HG03378 (cell line): ENCODE measurements around the gene REG4.

ENCODE experiments used
- ATAC-seq: cut with Tn5 transposase; IDR thresholded peaks from one replicate; pipeline ENCODE4 v1.9.1; 2021; ENCODE audit warnings: mild to moderate bottlenecking, moderate library complexity; ENCODE audit not compliant: unreplicated experiment

REG4 gene

DNA sequence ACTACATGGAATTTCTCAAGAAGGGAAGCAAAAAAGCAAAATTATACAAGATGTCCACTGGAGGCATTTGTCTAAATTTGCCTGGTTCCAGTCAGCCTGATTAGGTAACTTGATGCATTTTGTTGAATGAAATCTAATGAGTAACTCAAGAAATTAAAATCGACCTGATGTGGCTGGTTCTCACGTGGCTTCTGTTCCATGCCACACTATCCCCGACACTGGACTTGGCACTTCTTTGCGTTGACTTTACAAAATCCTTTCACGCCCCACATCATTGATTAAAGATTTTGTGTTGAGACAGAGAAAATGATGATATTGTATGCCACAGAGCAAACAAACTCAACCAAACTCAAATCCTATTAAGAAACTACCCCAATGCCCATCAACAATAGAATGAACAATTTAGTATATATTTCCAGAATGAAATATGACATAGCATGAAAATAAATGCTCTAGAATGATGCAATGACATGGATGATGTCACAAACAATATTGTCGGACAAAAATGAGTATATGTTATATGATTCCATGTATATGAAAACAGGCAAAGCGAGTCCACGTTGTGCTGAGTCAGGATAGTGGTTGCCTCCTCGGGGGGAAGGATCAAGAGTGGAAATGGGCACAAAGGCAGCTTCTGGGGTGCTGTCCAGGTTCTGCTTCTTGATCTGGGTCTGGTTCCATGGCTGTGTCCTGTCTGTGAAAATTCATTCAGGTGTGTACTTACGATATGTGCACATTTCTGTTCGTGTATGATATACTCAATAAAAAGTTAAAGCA lies 29.6 kb downstream of the REG4 start:
- ATAC-seq: no peak

GRCh38 chr1:119779869-119780356 lies 31.3 kb downstream of the REG4 start:
- no peak for ATAC-seq

GRCh38 chr1:119778886-119779560 lies 32.2 kb downstream of the REG4 start:
- ATAC-seq: no peak

DNA sequence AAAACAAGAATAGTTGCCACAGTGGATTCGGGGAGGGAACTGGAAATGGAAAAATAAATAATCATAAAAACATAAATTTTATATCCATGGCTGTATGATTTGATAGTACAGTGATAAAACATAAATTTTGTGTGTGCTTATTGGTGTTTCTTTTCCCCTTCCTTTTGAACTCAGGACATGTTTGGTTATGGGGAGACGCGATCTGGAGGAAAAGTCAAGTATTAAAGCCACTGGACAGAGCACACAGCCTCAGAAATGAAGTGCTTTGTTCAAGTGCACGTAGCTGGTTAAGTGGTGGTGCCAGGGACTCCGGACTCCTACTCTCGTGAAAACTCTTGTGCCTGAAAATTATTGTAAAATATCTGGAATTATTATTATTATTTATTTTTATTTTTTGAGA lies 32.9 kb downstream of the REG4 start:
- ATAC-seq: no peak

DNA sequence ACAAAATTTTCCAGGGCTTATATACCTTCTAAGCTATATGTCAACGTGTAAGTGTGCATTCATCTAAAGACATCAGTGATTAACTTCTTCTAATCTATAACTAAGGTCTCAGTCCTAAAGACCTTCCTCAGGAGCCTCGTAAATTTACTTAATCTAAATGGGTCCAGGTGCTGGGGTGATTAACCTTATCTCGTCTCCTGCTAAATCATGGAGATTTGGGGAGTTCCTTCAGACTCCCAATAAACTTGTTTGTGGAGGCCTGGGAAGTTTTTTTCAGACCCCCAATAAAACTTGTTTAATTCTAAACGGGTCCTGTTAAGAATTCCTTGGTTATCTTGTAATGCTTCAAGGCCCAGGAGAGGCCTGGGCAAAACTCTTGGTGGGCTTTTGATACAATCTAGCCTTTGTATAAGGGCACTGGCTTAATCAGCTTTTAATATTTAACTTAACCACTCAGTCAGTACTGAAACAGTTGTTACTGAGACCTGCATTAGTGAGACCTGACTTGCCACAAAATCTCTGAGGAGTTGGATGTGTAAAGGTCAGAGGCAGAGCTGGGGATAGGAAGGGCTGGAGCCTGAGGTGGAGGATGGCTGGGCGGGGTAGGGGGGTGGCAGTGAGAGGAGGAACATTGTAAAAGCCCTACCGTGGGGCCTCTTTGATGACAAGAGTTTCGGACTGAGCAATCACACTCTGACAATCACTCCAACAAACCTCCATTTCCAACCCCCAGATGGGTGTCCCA lies 36.3 kb downstream of the REG4 start:
- no peak for ATAC-seq

- ATAC-seq: no peak
These were observed 37.5 kb downstream of the REG4 start for GRCh38 chr1:119773711-119774241.

- ATAC-seq: no peak
These were observed 39.0 kb downstream of the REG4 start for GRCh38 chr1:119772298-119772697.

GRCh38 chr1:119771770-119772169 lies 39.5 kb downstream of the REG4 start:
- ATAC-seq: no peak

- ATAC-seq: no peak
These were observed 40.2 kb downstream of the REG4 start for GRCh38 chr1:119771016-119771415.

GRCh38 chr1:119768778-119769177 lies 42.5 kb downstream of the REG4 start, which contains the start of gene HMGCS2:
Gene HMGCS2 (minus strand): TSS chr1:119768905. CDS start chr1:119768844, 61 bp downstream.
- no peak for ATAC-seq

GRCh38 chr1:119767486-119767885 lies 43.8 kb downstream of the REG4 start:
- ATAC-seq: no peak

- ATAC-seq: no peak
These were observed 44.9 kb downstream of the REG4 start for GRCh38 chr1:119766374-119766794.

- ATAC-seq: no peak
These were observed 47.0 kb downstream of the REG4 start for GRCh38 chr1:119764220-119764619.

DNA sequence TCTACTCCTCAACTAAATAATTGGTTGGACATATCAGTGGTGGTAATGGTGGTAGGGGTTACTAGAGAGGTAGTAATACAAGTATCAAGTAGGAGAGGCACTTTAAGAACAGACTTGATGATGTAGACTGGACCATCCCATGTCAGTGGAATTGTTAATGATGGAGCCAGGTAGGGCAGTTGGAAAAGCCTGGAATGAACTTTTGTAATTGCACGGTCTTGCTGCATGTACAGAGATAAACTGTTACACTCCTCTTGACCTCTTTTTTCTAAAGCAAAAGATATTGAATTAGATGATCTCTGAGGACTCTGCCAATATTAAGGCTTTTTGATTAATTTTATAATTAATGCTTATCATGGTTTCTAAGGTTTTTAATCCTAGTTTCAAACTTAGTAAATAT lies 48.3 kb downstream of the REG4 start:
- ATAC-seq: no peak

DNA sequence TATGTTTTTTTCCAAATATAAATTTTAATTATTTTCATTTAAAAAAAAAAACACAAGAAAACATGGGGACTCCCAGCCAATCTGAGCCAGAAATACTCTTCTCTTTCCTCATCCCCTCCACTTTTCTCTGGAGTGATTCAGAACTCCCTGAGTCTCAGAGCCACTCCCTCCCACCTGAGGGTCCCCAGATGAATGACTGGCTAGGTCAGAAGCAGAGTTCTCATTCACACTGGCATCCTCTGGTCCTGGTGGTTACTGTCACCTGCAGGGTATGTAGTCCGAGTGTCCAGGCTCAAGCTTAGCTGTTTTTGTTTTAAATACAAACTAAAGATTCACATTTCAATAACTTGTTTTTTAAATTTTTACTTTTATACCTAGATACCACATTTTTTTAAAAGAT lies 48.9 kb downstream of the REG4 start:
- ATAC-seq: no peak

DNA sequence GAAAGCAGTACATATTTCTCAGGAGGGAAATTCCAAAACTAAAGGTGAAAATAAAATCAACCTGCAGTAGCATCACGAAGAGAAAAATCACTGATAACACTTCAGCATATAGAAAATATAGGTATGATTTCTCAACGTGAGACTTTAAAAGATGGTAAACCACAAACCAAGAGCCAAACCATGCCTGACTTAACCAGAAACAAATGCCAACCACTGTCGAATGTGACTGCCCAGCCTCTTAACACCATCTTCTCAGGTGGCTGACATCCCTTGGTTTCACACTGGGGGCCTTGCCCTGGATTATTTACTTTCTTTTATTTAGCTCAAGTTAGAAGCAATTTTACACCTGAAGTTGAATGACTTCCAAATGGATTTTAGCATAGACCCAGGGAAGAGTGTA lies 52.7 kb downstream of the REG4 start:
- no peak for ATAC-seq

- no peak for ATAC-seq
These were observed 58.7 kb downstream of the REG4 start for GRCh38 chr1:119752592-119752991.

- no peak for ATAC-seq
These were observed 63.2 kb downstream of the REG4 start for GRCh38 chr1:119748040-119748439.

DNA sequence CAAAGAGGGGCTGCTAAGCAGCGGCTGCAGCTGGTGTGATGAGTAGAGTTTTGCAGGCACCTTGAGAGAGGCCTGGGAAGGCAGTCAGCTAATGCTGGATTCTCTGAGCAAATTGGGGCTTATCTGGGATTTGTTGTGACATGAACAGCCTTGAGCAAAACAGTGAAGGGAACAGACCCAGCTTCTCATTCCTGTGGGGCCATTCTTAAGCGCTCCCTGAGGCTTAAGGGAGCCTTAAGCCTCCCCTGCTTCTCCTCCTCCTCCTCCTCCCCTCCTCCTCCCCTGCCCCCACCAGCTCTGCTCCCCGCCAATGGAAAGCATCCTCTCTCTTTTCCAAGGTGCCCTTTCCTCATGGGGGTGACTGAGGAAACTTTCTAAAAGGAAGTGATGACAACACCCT lies 63.8 kb downstream of the REG4 start:
- ATAC-seq: no peak

DNA sequence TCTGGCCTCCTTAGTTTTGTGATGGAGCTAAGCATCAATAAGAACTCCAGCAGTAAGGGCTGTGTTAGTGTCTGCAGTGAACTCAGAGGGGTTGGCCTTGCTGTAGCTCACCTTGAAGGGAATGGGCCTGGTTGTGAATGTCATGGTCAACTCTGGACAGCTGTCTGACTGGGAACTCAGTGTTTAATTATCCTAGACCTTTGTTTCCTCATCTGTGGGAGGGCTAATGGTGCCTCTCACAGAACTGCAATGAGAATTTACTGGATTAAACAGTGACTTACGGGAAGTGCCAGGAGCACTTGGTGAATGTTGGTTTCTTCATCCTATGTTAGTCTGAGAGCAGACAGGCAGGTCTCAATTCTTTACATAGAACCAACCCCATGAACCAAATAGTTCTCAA lies 66.2 kb downstream of the REG4 start:
- ATAC-seq: no peak

DNA sequence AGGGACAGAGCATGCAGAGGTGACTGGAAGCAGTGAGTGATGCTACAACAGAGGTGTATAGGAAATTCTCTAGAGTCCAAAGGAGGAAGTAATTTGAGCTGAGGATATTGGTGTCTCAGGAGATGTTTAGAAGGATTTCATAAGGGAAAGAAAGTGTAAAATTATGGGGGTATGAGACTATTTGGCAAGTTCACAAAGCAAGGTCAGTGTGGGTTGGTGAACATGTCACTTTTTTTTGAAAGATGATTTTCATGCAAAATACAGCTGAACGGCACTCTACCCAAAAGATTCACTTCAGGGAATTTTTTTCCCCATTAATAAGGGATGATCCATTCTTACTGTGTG lies 66.7 kb downstream of the REG4 start:
- ATAC-seq: no peak
